GM12891 (cell line): ENCODE results near the gene ARHGAP26.

Experiments used
- PAX5 ChIP-seq: IDR thresholded peaks from 2 replicates; pipeline ENCODE4 v1.6.1; 2011; ENCODE audit warnings: low read length, moderate library complexity, mild to moderate bottlenecking; ENCODE audit not compliant: insufficient read depth, severe bottlenecking
- POLR2A ChIP-seq: IDR thresholded peaks from 2 replicates; pipeline ENCODE4 v1.6.1; 2011; ENCODE audit warnings: low read depth, low read length, control low read depth
- POLR2AphosphoS5 ChIP-seq: IDR thresholded peaks from 2 replicates; pipeline ENCODE4 v1.6.1; 2011; ENCODE audit warnings: low read depth, low read length, control low read depth
- SPI1 ChIP-seq: IDR thresholded peaks from 2 replicates; pipeline ENCODE4 v1.6.1; 2011; ENCODE audit warnings: low read depth, low read length, control low read depth
- TAF1 ChIP-seq: IDR thresholded peaks from 2 replicates; pipeline ENCODE4 v1.6.1; 2011; ENCODE audit warnings: low read depth, low read length, control low read depth

GRCh38 chr5:143210576-143210975 lies 440.4 kb downstream of the ARHGAP26 start:
- TF ChIP-seq POLR2AphosphoS5 = no peak
- TF ChIP-seq TAF1 = no peak
- TF ChIP-seq POLR2A = no peak
- TF ChIP-seq SPI1 = no peak
- TF ChIP-seq PAX5 = no peak
